B cell (primary cell): ENCODE measurements around the gene BCL11A. TPM values are rescaled to one million over a fixed set of nuclear protein-coding genes. Genes with fewer than 3 reads are reported as not detected.

Source experiments
- ATAC-seq: fragments of 200-7000 bp; cut with Tn5 transposase; one replicate; pipeline ENCODE4 v1.10.0; 2021; ENCODE audit warnings: low read depth, mild to moderate bottlenecking, moderate number of reproducible peaks, moderate library complexity
- CTCF ChIA-PET: fragments of 350-600 bp; sonication (Branson Sonifier 250); formaldehyde crosslinking; loops from one replicate; lab custom pipeline; 2021; ENCODE audit warnings: antibody characterized with exemption, inconsistent platforms; lab: Charles Lee
- POLR2A ChIA-PET: fragments of 350-600 bp; sonication (Branson Sonifier 250); formaldehyde crosslinking; loops from one replicate; lab custom pipeline; 2021; ENCODE audit warnings: antibody characterized with exemption; lab: Charles Lee
- DNase-seq: peaks from one replicate; pipeline ENCODE4 v3.0.0; 2013
- H2AFZ ChIP-seq: 2 replicates; pipeline ENCODE4 v1.6.1; 2012; ENCODE audit warnings: mild to moderate bottlenecking, low read depth, low read length; ENCODE audit not compliant: insufficient read depth, poor library complexity, severe bottlenecking
- H3K27ac ChIP-seq, 2 donors: 1 replicate in 1 of 2; 2 replicates in 1 of 2; pipeline ENCODE4 v1.5.1; 2012 to 2013; ENCODE audit warnings: low read length in 2 of 2, mild to moderate bottlenecking in 2 of 2, moderate library complexity in 1 of 2
- H3K27me3 ChIP-seq, 4 experiments: fragments of 200-600 bp in 1 of 4; sonication (generic) in 1 of 4; replicated peaks in 1 of 4; 1 replicate in 2 of 4; 2 replicates in 2 of 4; pipeline versions ENCODE4 v1.6.1 to v1.7.0; 2013 to 2016; ENCODE audit warnings: low read length in 3 of 4, mild to moderate bottlenecking in 2 of 4, mixed read lengths in 1 of 4, moderate library complexity in 1 of 4; ENCODE audit not compliant: insufficient read depth in 4 of 4, control insufficient read depth in 3 of 4; ENCODE audit errors: control extremely low read depth in 1 of 4
- H3K36me3 ChIP-seq, 2 experiments: replicated peaks in 1 of 2; 1 replicate in 1 of 2; 2 replicates in 1 of 2; pipeline versions ENCODE4 v1.6.1 to v1.7.1; 2013; ENCODE audit warnings: low read length in 1 of 2; ENCODE audit not compliant: insufficient read depth in 2 of 2, control insufficient read depth in 1 of 2; ENCODE audit errors: control extremely low read depth in 1 of 2, extremely low read depth in 1 of 2
- H3K4me1 ChIP-seq, 2 donors: fragments of 200-600 bp in 1 of 2; sonication (generic) in 1 of 2; 1 replicate in 1 of 2; 2 replicates in 1 of 2; pipeline versions ENCODE4 v1.5.1 to v1.6.1; 2013 to 2017; ENCODE audit warnings: low read length in 2 of 2; ENCODE audit not compliant: control insufficient read depth in 2 of 2, insufficient read depth in 2 of 2
- H3K4me2 ChIP-seq: replicated peaks from 2 replicates; pipeline ENCODE3; 2012; ENCODE audit warnings: mild to moderate bottlenecking, low read depth, low read length; ENCODE audit not compliant: poor library complexity, severe bottlenecking
- H3K4me3 ChIP-seq, 5 experiments: fragments of 200-600 bp in 1 of 5; sonication (generic) in 1 of 5; 1 replicate in 3 of 5; 2 replicates in 2 of 5; pipeline versions ENCODE4 v1.5.1 to v1.7.0; 2011 to 2016; ENCODE audit warnings: low read length in 4 of 5, mild to moderate bottlenecking in 4 of 5, low read depth in 2 of 5, control low read depth in 1 of 5, moderate library complexity in 1 of 5; ENCODE audit not compliant: insufficient read depth in 1 of 5; ENCODE audit errors: control extremely low read depth in 1 of 5, extremely low read depth in 1 of 5
- H3K79me2 ChIP-seq: fragments of 200-600 bp; sonication (generic); one replicate; pipeline ENCODE4 v1.6.0; 2016; ENCODE audit warnings: low read length; ENCODE audit not compliant: control insufficient read depth, insufficient read depth
- H3K9ac ChIP-seq: fragments of 200-600 bp; sonication (generic); 2 replicates; pipeline ENCODE4 v1.6.1; 2017; ENCODE audit warnings: mild to moderate bottlenecking, low read length, moderate library complexity
- H3K9me3 ChIP-seq, 3 donors: one replicate each; pipeline versions ENCODE4 v1.6.1 to v1.7.1; 2013; ENCODE audit warnings: low read length in 2 of 3; ENCODE audit not compliant: control insufficient read depth in 2 of 3, insufficient read depth in 1 of 3; ENCODE audit errors: control extremely low read depth in 1 of 3
- H4K20me1 ChIP-seq: 2 replicates; pipeline ENCODE4 v1.6.0; 2012; ENCODE audit warnings: mild to moderate bottlenecking, low read length; ENCODE audit not compliant: insufficient read depth, control insufficient read depth, poor library complexity, severe bottlenecking
- H3K27ac Mint-ChIP-seq: one replicate; pipeline ENCODE4 v1.8.0; 2021; ENCODE audit warnings: mixed read lengths
- H3K27me3 Mint-ChIP-seq: one replicate; pipeline ENCODE4 v1.8.0; 2021; ENCODE audit warnings: mixed read lengths
- H3K4me1 Mint-ChIP-seq: one replicate; pipeline ENCODE4 v1.8.0; 2021; ENCODE audit warnings: mixed read lengths
- H3K4me3 Mint-ChIP-seq: one replicate; pipeline ENCODE4 v1.8.0; 2021; ENCODE audit warnings: mixed read lengths
- H3K9me3 Mint-ChIP-seq: one replicate; pipeline ENCODE4 v1.8.0; 2022; ENCODE audit warnings: mixed read lengths; ENCODE audit not compliant: insufficient read depth
- EZH2 ChIP-seq: IDR thresholded peaks from 2 replicates; pipeline ENCODE4 v1.6.1; 2012; ENCODE audit warnings: borderline replicate concordance, low read depth, mild to moderate bottlenecking, moderate library complexity, low read length; ENCODE audit not compliant: insufficient read depth, poor library complexity, severe bottlenecking
- WGBS: methylation state at CpG from one replicate; pipeline ENCODE4 v1.1.5; 2013; ENCODE audit warnings: missing lambda C conversion rate; ENCODE audit not compliant: insufficient coverage; 5-methylcytosine and 5-hydroxymethylcytosine counted together
- intact Hi-C: fragments of 100-400 bp; cut with micrococcal nuclease; formaldehyde crosslinking; loops from one replicate; pipeline ENCODE4 v1.10.0; 2022
- polyA plus RNA-seq: library from polyadenylated mRNA; depleted of rRNA; stranded (reverse); fragments of >200 nt; gene quantifications from 2 replicates; pipeline ENCODE4 v1.2.3, GENCODE V29; 2012
- total RNA-seq, 2 donors: library from RNA; stranded (reverse); fragments of 120-200 nt in 1 of 2; gene quantifications; 1 replicate in 1 of 2; 2 replicates in 1 of 2; pipeline versions ENCODE4 v1.2.3 to v1.2.4, GENCODE V29; 2013 to 2022
- TF ChIP-seq, protein P1 (sequence below): fragments of 200-600 bp; IDR thresholded peaks from one replicate; pipeline ENCODE4 v1.8.0; 2022; ENCODE audit warnings: antibody characterized with exemption, mild to moderate bottlenecking

BCL11A gene
- total and polyA plus RNA-seq, 2 donors (not counting 1 experiment from before 2014, with no cell fraction given): 81.8 to 383 TPM

DNA sequence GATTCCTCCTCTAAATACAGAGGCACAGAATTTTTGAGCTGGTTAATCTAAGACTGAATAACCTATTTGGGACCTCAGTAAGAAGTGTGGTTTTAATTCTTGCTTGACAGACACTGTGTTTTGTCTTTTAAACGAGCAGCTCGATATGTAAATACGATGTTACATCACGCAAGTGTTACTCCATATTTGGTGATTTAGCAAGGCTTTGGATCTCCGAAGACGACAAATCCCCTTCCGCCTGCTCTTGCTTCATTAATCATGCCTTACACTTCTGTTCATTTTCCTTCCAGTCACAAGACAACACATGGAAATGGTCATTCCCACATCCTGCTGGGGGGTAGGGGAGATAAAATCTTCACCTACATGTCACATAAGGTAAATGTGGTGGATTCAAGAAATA, 9.4 kb downstream of the BCL11A start:
- H3K4me3 ChIP-seq: peak overlapping the region in 1 of 5 experiments; percentile 5
- peaks cover 60% of the 10 kb centered on the region for H4K20me1 ChIP-seq
- peaks cover 11 to 85% of the 10 kb centered on the region in 2 experiments for H3K36me3 ChIP-seq
- Mint-ChIP-seq H3K4me1 (peaks cover 87% of the 10 kb centered on the region), H3K27ac (peak overlapping the region; percentile 91), H3K9me3 (no peaks in the 10 kb centered on the region), H3K27me3 (no peaks in the 10 kb centered on the region), H3K4me3 (peak overlapping the region; percentile 97)
- CTCF ChIA-PET: interaction anchor here (2.0 to 2.8 kb wide), 2 partner anchors 39 to 105 kb away, joined by 7 to 8 read pairs; no protein-coding TSS in a partner anchor
- H3K79me2 ChIP-seq: peaks cover 100% of the 10 kb centered on the region
- intact Hi-C loops: no loop called here
- peak; percentile 40 for DNase-seq
- no peak overlapping the region for H2AFZ ChIP-seq
- no peak overlapping the region for H3K9ac ChIP-seq
- POLR2A ChIA-PET: interaction anchor here (0.8 to 1.0 kb wide), 3 partner anchors 8 to 17 kb away, joined by 3 to 5 read pairs (median 3); no protein-coding TSS in a partner anchor
- H3K4me2 ChIP-seq: peak overlapping the region; percentile 92
- peak; percentile 53 for ATAC-seq
- no peaks in the 10 kb centered on the region for H3K27me3 ChIP-seq
- no peak for TF ChIP-seq EZH2
- TF ChIP-seq, protein P1, sequence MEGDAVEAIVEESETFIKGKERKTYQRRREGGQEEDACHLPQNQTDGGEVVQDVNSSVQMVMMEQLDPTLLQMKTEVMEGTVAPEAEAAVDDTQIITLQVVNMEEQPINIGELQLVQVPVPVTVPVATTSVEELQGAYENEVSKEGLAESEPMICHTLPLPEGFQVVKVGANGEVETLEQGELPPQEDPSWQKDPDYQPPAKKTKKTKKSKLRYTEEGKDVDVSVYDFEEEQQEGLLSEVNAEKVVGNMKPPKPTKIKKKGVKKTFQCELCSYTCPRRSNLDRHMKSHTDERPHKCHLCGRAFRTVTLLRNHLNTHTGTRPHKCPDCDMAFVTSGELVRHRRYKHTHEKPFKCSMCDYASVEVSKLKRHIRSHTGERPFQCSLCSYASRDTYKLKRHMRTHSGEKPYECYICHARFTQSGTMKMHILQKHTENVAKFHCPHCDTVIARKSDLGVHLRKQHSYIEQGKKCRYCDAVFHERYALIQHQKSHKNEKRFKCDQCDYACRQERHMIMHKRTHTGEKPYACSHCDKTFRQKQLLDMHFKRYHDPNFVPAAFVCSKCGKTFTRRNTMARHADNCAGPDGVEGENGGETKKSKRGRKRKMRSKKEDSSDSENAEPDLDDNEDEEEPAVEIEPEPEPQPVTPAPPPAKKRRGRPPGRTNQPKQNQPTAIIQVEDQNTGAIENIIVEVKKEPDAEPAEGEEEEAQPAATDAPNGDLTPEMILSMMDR: no peak
- peak overlapping the region; percentile 65 to 91 for H3K27ac ChIP-seq
- H3K4me1 ChIP-seq: peaks cover 82 to 97% of the 10 kb centered on the region in 2 donors
- WGBS: 68% methylated on average over 4 of the region's 7 CpGs
- no peaks in the 10 kb centered on the region for H3K9me3 ChIP-seq

DNA sequence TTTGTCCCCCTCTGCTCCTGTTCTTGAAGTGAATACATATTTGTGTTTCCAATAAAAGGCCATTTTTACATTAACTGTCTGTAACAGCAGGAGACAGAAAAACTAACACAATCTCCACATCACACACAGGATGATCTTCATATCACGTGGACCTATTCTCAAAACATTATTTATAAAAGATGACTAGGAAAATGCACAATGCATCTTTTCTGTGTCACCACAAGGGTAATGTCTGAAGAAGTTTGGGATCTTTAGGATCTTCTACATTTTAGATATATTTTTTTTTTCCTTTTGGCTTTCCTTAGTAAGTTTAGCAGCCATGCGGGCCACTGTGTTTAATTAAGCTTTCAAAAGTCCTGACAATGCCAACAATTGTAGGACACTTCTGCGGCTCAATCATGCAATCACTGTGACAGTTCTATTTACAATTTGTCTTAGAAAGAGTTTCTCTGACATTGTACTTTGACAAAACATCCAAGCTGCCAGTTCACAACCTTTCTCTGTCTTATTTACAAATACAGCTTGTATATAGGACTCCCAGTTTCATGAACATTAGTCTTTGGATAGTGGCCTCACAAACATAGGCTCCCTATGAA, 12.3 kb downstream of the BCL11A start:
- intact Hi-C loops: no loop called here
- peaks cover 76% of the 10 kb centered on the region for H4K20me1 ChIP-seq
- H3K27me3 Mint-ChIP-seq: no peaks in the 10 kb centered on the region
- H3K9me3 ChIP-seq: no peaks in the 10 kb centered on the region
- no CpG with 5 or more reads among the region's 3 CpGs for WGBS
- ChIA-PET CTCF (interaction anchor here (0.5 to 3.3 kb wide), 7 partner anchors 8 to 435 kb away, joined by 3 to 16 read pairs (median 4); partner anchors contain the start of gene BCL11A), POLR2A (interaction anchor here (0.6 to 1.6 kb wide), 3 partner anchors 26 to 914 kb away, joined by 3 to 5 read pairs (median 3); no protein-coding TSS in a partner anchor)
- H2AFZ ChIP-seq: no peak overlapping the region
- H3K27me3 ChIP-seq: no peaks in the 10 kb centered on the region
- no peak for TF ChIP-seq EZH2
- TF ChIP-seq, protein P1: no peak
- no peak overlapping the region for H3K4me3 Mint-ChIP-seq
- peaks cover 100% of the 10 kb centered on the region for H3K79me2 ChIP-seq
- H3K4me3 ChIP-seq: no peak overlapping the region
- H3K27ac Mint-ChIP-seq: peak overlapping the region; percentile 32
- peaks cover 12 to 95% of the 10 kb centered on the region in 2 experiments for H3K36me3 ChIP-seq
- H3K9me3 Mint-ChIP-seq: no peaks in the 10 kb centered on the region
- H3K4me1 Mint-ChIP-seq: peaks cover 82% of the 10 kb centered on the region
- H3K4me1 ChIP-seq: peaks cover 84 to 99% of the 10 kb centered on the region in 2 donors
- DNase-seq (no peak), ATAC-seq (no peak)
- H3K4me2 ChIP-seq: peak overlapping the region; percentile 24
- peak overlapping the region; percentile 14 for H3K9ac ChIP-seq
- H3K27ac ChIP-seq: peak overlapping the region in 1 of 2 donors; percentile 63
